HEK293 (cell line): ENCODE measurements around the gene BSCL2.

Source experiments
- EGR2 ChIP-seq: fragments of 450-650 bp; formaldehyde crosslinking; IDR thresholded peaks from 2 replicates; pipeline ENCODE4 v1.5.1; 2016; ENCODE audit warnings: low read depth, missing biosample characterization, missing genetic modification characterization
- IKZF3 ChIP-seq: fragments of 450-650 bp; IDR thresholded peaks from 2 replicates; pipeline ENCODE4 v1.5.0; 2018; ENCODE audit warnings: missing biosample characterization, mild to moderate bottlenecking, missing genetic modification characterization, moderate library complexity
- INSM2 ChIP-seq: fragments of 450-650 bp; formaldehyde crosslinking; IDR thresholded peaks from 2 replicates; pipeline ENCODE4 v1.5.1; 2016; ENCODE audit warnings: missing biosample characterization, missing genetic modification characterization
- KLF8 ChIP-seq: fragments of 450-650 bp; formaldehyde crosslinking; IDR thresholded peaks from 2 replicates; pipeline ENCODE4 v1.5.1; 2016; ENCODE audit warnings: missing biosample characterization, missing genetic modification characterization
- PRDM1 ChIP-seq: fragments of 450-650 bp; formaldehyde crosslinking; IDR thresholded peaks from 2 replicates; pipeline ENCODE4; 2016; ENCODE audit warnings: missing biosample characterization, missing genetic modification characterization
- PRDM10 ChIP-seq: fragments of 450-650 bp; formaldehyde crosslinking; IDR thresholded peaks from 2 replicates; pipeline ENCODE4 v1.5.1; 2016; ENCODE audit warnings: missing biosample characterization, missing genetic modification characterization
- SCRT2 ChIP-seq: fragments of 450-650 bp; formaldehyde crosslinking; IDR thresholded peaks from 2 replicates; pipeline ENCODE4 v1.5.1; 2016; ENCODE audit warnings: missing biosample characterization, missing genetic modification characterization
- SETDB1 ChIP-seq: IDR thresholded peaks from one replicate; pipeline ENCODE4 v1.6.1; 2017; ENCODE audit warnings: mild to moderate bottlenecking, low read length, moderate library complexity, mixed read lengths; ENCODE audit not compliant: insufficient read length
- YY2 ChIP-seq: fragments of 450-650 bp; formaldehyde crosslinking; IDR thresholded peaks from 2 replicates; pipeline ENCODE4 v1.5.1; 2016; ENCODE audit warnings: missing biosample characterization, missing genetic modification characterization
- ZBTB26 ChIP-seq: fragments of 450-650 bp; formaldehyde crosslinking; optimal IDR thresholded peaks from 2 replicates; pipeline ENCODE3; 2016; ENCODE audit warnings: missing biosample characterization, mild to moderate bottlenecking, missing genetic modification characterization
- ZBTB48 ChIP-seq: fragments of 450-650 bp; formaldehyde crosslinking; IDR thresholded peaks from 2 replicates; pipeline ENCODE4 v1.5.1; 2016; ENCODE audit warnings: missing biosample characterization, missing genetic modification characterization
- ZFHX2 ChIP-seq: fragments of 450-650 bp; formaldehyde crosslinking; conservative IDR thresholded peaks from 2 replicates; pipeline ENCODE4 v1.5.1; 2016; ENCODE audit warnings: missing biosample characterization, missing genetic modification characterization
- ZNF140 ChIP-seq: fragments of 450-650 bp; formaldehyde crosslinking; IDR thresholded peaks from 2 replicates; pipeline ENCODE4 v1.5.1; 2016; ENCODE audit warnings: missing biosample characterization, missing genetic modification characterization
- ZNF155 ChIP-seq: fragments of 450-650 bp; formaldehyde crosslinking; IDR thresholded peaks from 2 replicates; pipeline ENCODE4 v1.5.1; 2016; ENCODE audit warnings: missing biosample characterization, missing genetic modification characterization
- ZNF221 ChIP-seq: fragments of 450-650 bp; formaldehyde crosslinking; IDR thresholded peaks from 2 replicates; pipeline ENCODE4 v1.5.1; 2017; ENCODE audit warnings: missing biosample characterization, missing genetic modification characterization, borderline replicate concordance
- ZNF24 ChIP-seq: fragments of 450-650 bp; formaldehyde crosslinking; IDR thresholded peaks from 2 replicates; pipeline ENCODE4 v1.5.1; 2016; ENCODE audit warnings: missing biosample characterization, missing genetic modification characterization
- ZNF341 ChIP-seq: fragments of 450-650 bp; formaldehyde crosslinking; IDR thresholded peaks from 2 replicates; pipeline ENCODE4; 2016; ENCODE audit warnings: low read depth, missing biosample characterization, missing genetic modification characterization
- ZNF560 ChIP-seq: fragments of 450-650 bp; formaldehyde crosslinking; IDR thresholded peaks from 2 replicates; pipeline ENCODE4 v1.5.1; 2017; ENCODE audit warnings: missing biosample characterization, missing genetic modification characterization, borderline replicate concordance
- ZNF629 ChIP-seq: fragments of 450-650 bp; formaldehyde crosslinking; IDR thresholded peaks from 2 replicates; pipeline ENCODE4 v1.5.1; 2017; ENCODE audit warnings: missing biosample characterization, missing genetic modification characterization
- ZNF639 ChIP-seq: fragments of 450-650 bp; formaldehyde crosslinking; IDR thresholded peaks from 2 replicates; pipeline ENCODE4 v1.5.1; 2016; ENCODE audit warnings: missing biosample characterization, missing genetic modification characterization
- ZNF76 ChIP-seq: fragments of 450-650 bp; formaldehyde crosslinking; IDR thresholded peaks from 2 replicates; pipeline ENCODE4; 2016; ENCODE audit warnings: low read depth, missing biosample characterization, missing genetic modification characterization, borderline replicate concordance
- ZNF776 ChIP-seq: fragments of 450-650 bp; formaldehyde crosslinking; IDR thresholded peaks from 2 replicates; pipeline ENCODE4 v1.5.0; 2017; ENCODE audit warnings: missing biosample characterization, missing genetic modification characterization, borderline replicate concordance

BSCL2 gene

GRCh38 chr11:62671608-62672389 is 35.4 kb downstream of the BSCL2 start, which contains the start of the genes LBHD1 and UQCC3 (continued):
- TF ChIP-seq PRDM10 (tag by site-specific recombination) (peak; percentile 9; the same call in 1 of the 2 replicates), YY2 (tag by site-specific recombination) (peak; percentile 51; the same call in 1 of the 2 replicates), ZFHX2 (tag by site-specific recombination) (peak; percentile 83), ZNF155 (tag by site-specific recombination) (no peak), ZNF221 (tag by site-specific recombination) (no peak), ZNF76 (tag by site-specific recombination) (no peak; the same call in 1 of the 2 replicates), ZNF24 (tag by site-specific recombination) (no peak), PRDM1 (tag by site-specific recombination) (no peak), ZBTB26 (tag by site-specific recombination) (peak; percentile 81), EGR2 (tag by site-specific recombination) (peak; percentile 82), ZNF639 (tag by site-specific recombination) (peak; percentile 62; the same call in 1 of the 2 replicates), IKZF3 (tag by site-specific recombination) (peak; percentile 72), ZNF341 (tag by site-specific recombination) (peak; percentile 77), ZNF560 (tag by site-specific recombination) (no peak), INSM2 (no peak), KLF8 (tag by site-specific recombination) (peak; percentile 62; the same call in 1 of the 2 replicates), ZBTB48 (tag by site-specific recombination) (peak; percentile 9; the same call in 1 of the 2 replicates), SCRT2 (tag by site-specific recombination) (peak; percentile 99), ZNF776 (tag by site-specific recombination) (no peak), SETDB1 (no peak), ZNF629 (tag by site-specific recombination) (peak; percentile 50; the same call in 1 of the 2 replicates), ZNF140 (no peak)
